Fibroblast of pulmonary artery (primary cell): Measurements from ENCODE around the gene IL17B.

ENCODE experiments used
- DNase-seq: peaks from one replicate; pipeline ENCODE4 v3.0.0-alpha.2; 2010; ENCODE audit warnings: low read depth
- H3K4me3 ChIP-seq: replicated peaks from 2 replicates; pipeline ENCODE4 v1.5.1; 2011; ENCODE audit warnings: low read depth, mild to moderate bottlenecking, control low read depth, low read length, moderate library complexity
- CTCF ChIP-seq: IDR thresholded peaks from 2 replicates; pipeline ENCODE4 v1.5.1; 2011; ENCODE audit warnings: mild to moderate bottlenecking, control low read depth, low read length, inconsistent platforms; ENCODE audit errors: missing control alignments

The IL17B gene

GRCh38 chr5:149423794-149424268, 44.7 kb upstream of the IL17B start:
- peak; percentile 71 for DNase-seq
- no peak for TF ChIP-seq CTCF
- peak overlapping the region; percentile 7 for H3K4me3 ChIP-seq

GRCh38 chr5:149423049-149423793, 44.1 kb upstream of the IL17B start:
- no peak for TF ChIP-seq CTCF
- H3K4me3 ChIP-seq = no peak overlapping the region
- no peak for DNase-seq

- DNase-seq = peak; percentile 92
- TF ChIP-seq CTCF = no peak
- H3K4me3 ChIP-seq = no peak overlapping the region
Measured at GRCh38 chr5:149422366-149423048, 43.4 kb upstream of the IL17B start.

GRCh38 chr5:149421834-149422233, 42.7 kb upstream of the IL17B start:
- peak; percentile 72 for DNase-seq
- no peak overlapping the region for H3K4me3 ChIP-seq
- no peak for TF ChIP-seq CTCF

- no peak for DNase-seq
- no peak overlapping the region for H3K4me3 ChIP-seq
- TF ChIP-seq CTCF = no peak
Measured at GRCh38 chr5:149421372-149421685, 42.2 kb upstream of the IL17B start.

- peak; percentile 64 for DNase-seq
- H3K4me3 ChIP-seq = no peak overlapping the region
Measured at GRCh38 chr5:149420545-149421371, 41.7 kb upstream of the IL17B start.

More at GRCh38 chr5:149420545-149421371, 41.7 kb upstream of the IL17B start:
- TF ChIP-seq CTCF = no peak
